Duodenal mucosa (tissue), 2 donors: Measurements from ENCODE around the gene MAML3.

Experiments
- H3K27ac ChIP-seq: one replicate; pipeline ENCODE4 v1.7.0; 2013; ENCODE audit warnings: low read depth, low read length
- H3K27me3 ChIP-seq, 2 donors: one replicate each; pipeline ENCODE4 v1.7.0; 2013; ENCODE audit warnings: low read length in 2 of 2, control low read depth in 1 of 2; ENCODE audit not compliant: insufficient read depth in 2 of 2, control insufficient read depth in 1 of 2
- H3K36me3 ChIP-seq, 2 donors: one replicate each; pipeline ENCODE4 v1.7.0; 2013; ENCODE audit warnings: low read length in 2 of 2, control low read depth in 1 of 2; ENCODE audit not compliant: insufficient read depth in 2 of 2, control insufficient read depth in 1 of 2
- H3K4me1 ChIP-seq, 2 donors: one replicate each; pipeline ENCODE4 v1.7.0; 2013; ENCODE audit warnings: low read length in 2 of 2, control low read depth in 1 of 2; ENCODE audit not compliant: insufficient read depth in 2 of 2, control insufficient read depth in 1 of 2
- H3K4me3 ChIP-seq, 2 donors: one replicate each; pipeline ENCODE4 v1.7.0; 2013; ENCODE audit warnings: low read length in 2 of 2, low read depth in 1 of 2
- H3K9ac ChIP-seq, 2 donors: one replicate each; pipeline ENCODE4 v1.7.0; 2013; ENCODE audit warnings: low read length in 2 of 2, low read depth in 1 of 2
- H3K9me3 ChIP-seq, 2 donors: one replicate each; pipeline ENCODE4 v1.7.0; 2013; ENCODE audit warnings: low read length in 2 of 2, control low read depth in 1 of 2; ENCODE audit not compliant: control insufficient read depth in 1 of 2

The MAML3 gene

GRCh38 chr4:140095694-140096482 is 58.1 kb downstream of the MAML3 start:
- H3K4me3 ChIP-seq: peak overlapping the region; percentile 26 to 29
- H3K27ac ChIP-seq: peak overlapping the region; percentile 47
- H3K9ac ChIP-seq: no peak overlapping the region
- no peaks in the 10 kb centered on the region for H3K9me3 ChIP-seq
- no peaks in the 10 kb centered on the region for H3K36me3 ChIP-seq
- H3K27me3 ChIP-seq: no peaks in the 10 kb centered on the region
- peaks cover 41 to 67% of the 10 kb centered on the region in 2 donors for H3K4me1 ChIP-seq

GRCh38 chr4:140094438-140095420 is 59.3 kb downstream of the MAML3 start:
- peak overlapping the region; percentile 33 for H3K27ac ChIP-seq
- H3K9me3 ChIP-seq: no peaks in the 10 kb centered on the region
- no peaks in the 10 kb centered on the region for H3K36me3 ChIP-seq
- no peak overlapping the region for H3K9ac ChIP-seq
- peaks cover 41 to 64% of the 10 kb centered on the region in 2 donors for H3K4me1 ChIP-seq
- peak overlapping the region; percentile 26 to 28 for H3K4me3 ChIP-seq
- no peaks in the 10 kb centered on the region for H3K27me3 ChIP-seq

- no peaks in the 10 kb centered on the region for H3K36me3 ChIP-seq
- H3K4me1 ChIP-seq: peaks cover 31 to 44% of the 10 kb centered on the region in 2 donors
- H3K9me3 ChIP-seq: no peaks in the 10 kb centered on the region
- peak overlapping the region; percentile 57 to 58 for H3K4me3 ChIP-seq
- H3K27me3 ChIP-seq: no peaks in the 10 kb centered on the region
- H3K27ac ChIP-seq: no peak overlapping the region
- H3K9ac ChIP-seq: no peak overlapping the region
Measured at GRCh38 chr4:140092094-140092851, 61.7 kb downstream of the MAML3 start.

- peaks cover 28 to 40% of the 10 kb centered on the region in 2 donors for H3K4me1 ChIP-seq
- no peak overlapping the region for H3K9ac ChIP-seq
- H3K27me3 ChIP-seq: no peaks in the 10 kb centered on the region
- H3K4me3 ChIP-seq: no peak overlapping the region
- no peaks in the 10 kb centered on the region for H3K9me3 ChIP-seq
- H3K27ac ChIP-seq: no peak overlapping the region
- no peaks in the 10 kb centered on the region for H3K36me3 ChIP-seq
Measured at GRCh38 chr4:140091305-140091704, 62.7 kb downstream of the MAML3 start.

GRCh38 chr4:140090215-140090731 is 63.7 kb downstream of the MAML3 start:
- Histone ChIP-seq H3K4me1 (peaks cover 20 to 32% of the 10 kb centered on the region in 2 donors), H3K9me3 (no peaks in the 10 kb centered on the region), H3K4me3 (no peak overlapping the region), H3K9ac (no peak overlapping the region), H3K36me3 (no peaks in the 10 kb centered on the region), H3K27me3 (no peaks in the 10 kb centered on the region), H3K27ac (no peak overlapping the region)

GRCh38 chr4:140089216-140089615 is 64.8 kb downstream of the MAML3 start:
- H3K36me3 ChIP-seq: no peaks in the 10 kb centered on the region
- H3K27me3 ChIP-seq: no peaks in the 10 kb centered on the region
- peaks cover 15 to 30% of the 10 kb centered on the region in 2 donors for H3K4me1 ChIP-seq
- H3K9ac ChIP-seq: no peak overlapping the region
- no peak overlapping the region for H3K4me3 ChIP-seq
- no peaks in the 10 kb centered on the region for H3K9me3 ChIP-seq
- no peak overlapping the region for H3K27ac ChIP-seq

- Histone ChIP-seq H3K9me3 (no peaks in the 10 kb centered on the region), H3K27me3 (no peaks in the 10 kb centered on the region), H3K36me3 (no peaks in the 10 kb centered on the region), H3K27ac (no peak overlapping the region), H3K4me3 (no peak overlapping the region), H3K9ac (no peak overlapping the region), H3K4me1 (peaks cover 15 to 30% of the 10 kb centered on the region in 2 donors)
Measured at GRCh38 chr4:140088323-140088967, 65.5 kb downstream of the MAML3 start.

- Histone ChIP-seq H3K27me3 (no peaks in the 10 kb centered on the region), H3K4me1 (peaks cover 0 to 11% of the 10 kb centered on the region in 2 donors), H3K36me3 (no peaks in the 10 kb centered on the region), H3K9me3 (no peaks in the 10 kb centered on the region), H3K27ac (no peak overlapping the region), H3K4me3 (no peak overlapping the region), H3K9ac (no peak overlapping the region)
Measured at GRCh38 chr4:140085881-140086280, 68.1 kb downstream of the MAML3 start.

- no peaks in the 10 kb centered on the region for H3K27me3 ChIP-seq
- no peak overlapping the region for H3K4me3 ChIP-seq
- no peaks in the 10 kb centered on the region for H3K9me3 ChIP-seq
- peaks cover 0 to 9% of the 10 kb centered on the region in 2 donors for H3K4me1 ChIP-seq
- no peak overlapping the region for H3K9ac ChIP-seq
- no peaks in the 10 kb centered on the region for H3K36me3 ChIP-seq
- no peak overlapping the region for H3K27ac ChIP-seq
Measured at GRCh38 chr4:140085062-140085622, 68.8 kb downstream of the MAML3 start.
